ENCODE measurements around the gene NUDT14. TPM values are rescaled to one million over a fixed set of nuclear protein-coding genes. Genes with fewer than 3 reads are reported as not detected.
A peak's percentile ranks its signal among the peaks of the same experiment; 100 is the strongest.

The NUDT14 gene
- total RNA-seq, 1 experiment from 2014 or later: 75.3 TPM

DNA sequence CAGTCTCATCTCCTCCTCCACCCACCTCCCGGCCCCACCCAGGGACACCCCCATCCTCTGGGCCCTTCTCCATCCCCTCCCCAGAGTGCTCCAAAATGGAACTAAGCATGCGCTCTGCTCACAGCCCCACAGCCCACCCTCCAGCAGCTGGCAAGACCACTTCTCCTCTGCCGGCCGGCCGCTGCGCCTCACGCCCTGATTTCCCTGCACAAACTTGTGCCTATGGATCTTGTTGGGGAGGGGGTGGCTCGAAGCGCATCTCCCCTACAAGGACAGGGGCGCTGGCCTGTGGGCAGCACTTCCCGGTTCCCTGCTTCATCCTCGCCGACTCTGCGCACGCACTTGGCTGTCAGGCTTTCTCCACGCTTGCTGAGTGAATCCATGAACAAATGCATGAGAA lies 19.5 kb upstream of the NUDT14 start:
- CTCF ChIA-PET: no interaction called here
- TF ChIP-seq SIN3A (IDR thresholded peaks at IDR 0.05; ENCODE audit: borderline replicate concordance, insufficient read depth, low read depth, low read length) (no peak), REST (IDR thresholded peaks at IDR 0.05; ENCODE audit: insufficient read depth in 1 of 2, low read depth in 2 of 2, low read length in 1 of 2) (no peak), TCF7L2 (IDR thresholded peaks at IDR 0.05; ENCODE audit: low read depth, low read length) (no peak), POLR2AphosphoS5 (IDR thresholded peaks at IDR 0.05; ENCODE audit: low read depth, low read length) (no peak)
- TF ChIP-seq, protein P1, sequence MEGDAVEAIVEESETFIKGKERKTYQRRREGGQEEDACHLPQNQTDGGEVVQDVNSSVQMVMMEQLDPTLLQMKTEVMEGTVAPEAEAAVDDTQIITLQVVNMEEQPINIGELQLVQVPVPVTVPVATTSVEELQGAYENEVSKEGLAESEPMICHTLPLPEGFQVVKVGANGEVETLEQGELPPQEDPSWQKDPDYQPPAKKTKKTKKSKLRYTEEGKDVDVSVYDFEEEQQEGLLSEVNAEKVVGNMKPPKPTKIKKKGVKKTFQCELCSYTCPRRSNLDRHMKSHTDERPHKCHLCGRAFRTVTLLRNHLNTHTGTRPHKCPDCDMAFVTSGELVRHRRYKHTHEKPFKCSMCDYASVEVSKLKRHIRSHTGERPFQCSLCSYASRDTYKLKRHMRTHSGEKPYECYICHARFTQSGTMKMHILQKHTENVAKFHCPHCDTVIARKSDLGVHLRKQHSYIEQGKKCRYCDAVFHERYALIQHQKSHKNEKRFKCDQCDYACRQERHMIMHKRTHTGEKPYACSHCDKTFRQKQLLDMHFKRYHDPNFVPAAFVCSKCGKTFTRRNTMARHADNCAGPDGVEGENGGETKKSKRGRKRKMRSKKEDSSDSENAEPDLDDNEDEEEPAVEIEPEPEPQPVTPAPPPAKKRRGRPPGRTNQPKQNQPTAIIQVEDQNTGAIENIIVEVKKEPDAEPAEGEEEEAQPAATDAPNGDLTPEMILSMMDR (IDR thresholded peaks at IDR 0.05): no peak
- Histone ChIP-seq H3K36me3 (ENCODE audit: control insufficient read depth, insufficient read depth, low read length) (no peaks in the 10 kb centered on the region), H3K4me1 (ENCODE audit: control insufficient read depth, insufficient read depth, low read length) (peaks cover 4% of the 10 kb centered on the region; the same call in 1 of the 2 replicates), H3K4me3 (ENCODE audit: low read depth in 2 of 2, low read length in 2 of 2) (no peak overlapping the region), H3K9me3 (ENCODE audit: control insufficient read depth, insufficient read depth, low read depth, low read length) (no peaks in the 10 kb centered on the region), H3K27ac (ENCODE audit: low read length) (no peak overlapping the region), H3K27me3 (ENCODE audit: control insufficient read depth, insufficient read depth, low read length) (no peaks in the 10 kb centered on the region)
- intact Hi-C loops (cut with micrococcal nuclease; ENCODE audit: unreplicated experiment): loop anchor here (5.0 kb wide), 1 partner anchor 82 kb away; no protein-coding TSS in a partner anchor
- DNase-seq (ENCODE audit: low read depth, low spot score) (no peak), ATAC-seq (no peak)
- in situ Hi-C loops (cut with HindIII; ENCODE audit: low pct_unique_long_range_greater_than_20kb, low sequenced_read_pairs): no loop called here
- no TSS peak for BruUV-seq (replicated peaks)
- POLR2A ChIA-PET: no interaction called here

GRCh38 chr14:105200074-105200473 lies 19.0 kb upstream of the NUDT14 start:
- ChIA-PET POLR2A (no interaction called here), CTCF (no interaction called here)
- intact Hi-C loops (cut with micrococcal nuclease; ENCODE audit: unreplicated experiment): loop anchor here (5.0 kb wide), 1 partner anchor 82 kb away; no protein-coding TSS in a partner anchor
- Histone ChIP-seq H3K27ac (ENCODE audit: low read length) (no peak overlapping the region), H3K4me3 (ENCODE audit: low read depth in 2 of 2, low read length in 2 of 2) (no peak overlapping the region), H3K9me3 (ENCODE audit: control insufficient read depth, insufficient read depth, low read depth, low read length) (no peaks in the 10 kb centered on the region), H3K4me1 (ENCODE audit: control insufficient read depth, insufficient read depth, low read length) (peaks cover 4% of the 10 kb centered on the region; the same call in 1 of the 2 replicates), H3K36me3 (ENCODE audit: control insufficient read depth, insufficient read depth, low read length) (no peaks in the 10 kb centered on the region), H3K27me3 (ENCODE audit: control insufficient read depth, insufficient read depth, low read length) (no peaks in the 10 kb centered on the region)
- BruUV-seq (replicated peaks): no TSS peak
- ATAC-seq (no peak), DNase-seq (ENCODE audit: low read depth, low spot score) (no peak)
- TF ChIP-seq, protein P1 (IDR thresholded peaks at IDR 0.05): peak; percentile 42; the same call in 1 of the 2 replicates
- no peak for TF ChIP-seq SIN3A (IDR thresholded peaks at IDR 0.05; ENCODE audit: borderline replicate concordance, insufficient read depth, low read depth, low read length)
- no peak for TF ChIP-seq REST (IDR thresholded peaks at IDR 0.05; ENCODE audit: insufficient read depth in 1 of 2, low read depth in 2 of 2, low read length in 1 of 2)
- in situ Hi-C loops (cut with HindIII; ENCODE audit: low pct_unique_long_range_greater_than_20kb, low sequenced_read_pairs): no loop called here
